A549 (cell line): Measurements from ENCODE around the gene PIK3R1. TPM values are rescaled to one million over a fixed set of nuclear protein-coding genes. Genes with fewer than 3 reads are reported as not detected.

Experiments used
- ATAC-seq, 2 experiments: fragments of 200-7000 bp in 1 of 2; fragments of >200 bp in 1 of 2; cut with Nextera tagmentation in 1 of 2; cut with Tn5 transposase in 1 of 2; 3 replicates each; pipeline versions ENCODE4 v1.8.0 to v1.9.1; 2018 to 2020; ENCODE audit warnings: mild to moderate bottlenecking in 1 of 2, moderate library complexity in 1 of 2
- CTCF ChIA-PET: fragments of 300-600 bp; sonication (Branson Sonifier 250); formaldehyde crosslinking; extraction: SDS; loops from one replicate; lab custom pipeline; 2021; ENCODE audit warnings: antibody characterized with exemption, inconsistent platforms; lab: Yijun Ruan, JAX
- POLR2A ChIA-PET: fragments of 350-600 bp; formaldehyde crosslinking; extraction: SDS; loops from one replicate; lab custom pipeline; 2021; ENCODE audit warnings: antibody characterized with exemption, inconsistent platforms; lab: Yijun Ruan, JAX
- DNase-seq, 2 experiments: peaks; one replicate each; pipeline versions ENCODE4 v3.0.0 to v3.0.0-alpha.2; 2011 to 2016; ENCODE audit warnings: low read depth in 1 of 2, low spot score in 1 of 2
- FAIRE-seq: peaks from 2 replicates; lab custom pipeline; 2011; peaks lifted over from hg19 to GRCh38; lab: Jason Lieb, UNC
- H3K27ac ChIP-seq, 2 experiments: fragments of >200 bp; sonication (Bioruptor Twin); formaldehyde crosslinking; 3 replicates each; pipeline ENCODE4 v1.5.1; 2016 to 2017
- H3K4me1 ChIP-seq: fragments of >200 bp; sonication (Bioruptor Twin); formaldehyde crosslinking; 3 replicates; pipeline ENCODE4 v1.6.1; 2016
- H3K4me2 ChIP-seq: fragments of >200 bp; sonication (Bioruptor Twin); formaldehyde crosslinking; 3 replicates; pipeline ENCODE4 v1.6.1; 2016
- H3K4me3 ChIP-seq: fragments of >200 bp; sonication (Bioruptor Twin); formaldehyde crosslinking; 3 replicates; pipeline ENCODE4 v1.5.1; 2016
- H3K9me3 ChIP-seq: fragments of >200 bp; sonication (Bioruptor Twin); formaldehyde crosslinking; 3 replicates; pipeline ENCODE4 v1.6.1; 2016
- ATOH8 ChIP-seq: fragments of 250-450 bp; sonication (Bioruptor Pico); IDR thresholded peaks from 2 replicates; pipeline ENCODE4 v1.5.0; 2020; ENCODE audit warnings: low read depth, mild to moderate bottlenecking, moderate library complexity
- BHLHE40 ChIP-seq: IDR thresholded peaks from 2 replicates; pipeline ENCODE4 v1.6.1; 2012; ENCODE audit warnings: low read depth, low read length, inconsistent platforms
- CBX8 ChIP-seq: fragments of 200-600 bp; sonication (generic); IDR thresholded peaks from 2 replicates; pipeline ENCODE4 v1.6.1; 2016
- CHD2 ChIP-seq: fragments of 150-350 bp; IDR thresholded peaks from 2 replicates; pipeline ENCODE4 v1.6.1; 2014; ENCODE audit warnings: low read length; ENCODE audit not compliant: partially characterized antibody
- EHF ChIP-seq: fragments of 250-450 bp; sonication (Bioruptor Pico); IDR thresholded peaks from 2 replicates; pipeline ENCODE4 v1.5.0; 2020; ENCODE audit warnings: mild to moderate bottlenecking
- EHMT2 ChIP-seq: fragments of 200-600 bp; sonication (generic); IDR thresholded peaks from 2 replicates; pipeline ENCODE4 v1.6.1; 2016; ENCODE audit warnings: antibody characterized with exemption, low read depth, mild to moderate bottlenecking, moderate library complexity
- ELK1 ChIP-seq: fragments of 150-350 bp; IDR thresholded peaks from 2 replicates; pipeline ENCODE4 v1.6.1; 2014; ENCODE audit warnings: low read depth, mild to moderate bottlenecking, low read length
- ESRRA ChIP-seq: fragments of 150-350 bp; IDR thresholded peaks from 2 replicates; pipeline ENCODE4 v1.6.1; 2014; ENCODE audit warnings: mild to moderate bottlenecking, low read length, borderline replicate concordance
- FOXS1 ChIP-seq: fragments of 250-450 bp; sonication (Bioruptor Pico); IDR thresholded peaks from 2 replicates; pipeline ENCODE4 v1.5.0; 2020; ENCODE audit warnings: mild to moderate bottlenecking, moderate library complexity
- GATA3 ChIP-seq: IDR thresholded peaks from 2 replicates; pipeline ENCODE4 v1.6.1; 2012; ENCODE audit warnings: borderline replicate concordance
- HDAC2 ChIP-seq: fragments of 200-600 bp; sonication (generic); IDR thresholded peaks from 2 replicates; pipeline ENCODE4 v1.6.1; 2016
- HOXB13 ChIP-seq: fragments of 250-450 bp; sonication (Bioruptor Pico); IDR thresholded peaks from 2 replicates; pipeline ENCODE4 v1.5.0; 2020; ENCODE audit warnings: low read depth, mild to moderate bottlenecking, moderate library complexity
- HOXB5 ChIP-seq: fragments of 250-450 bp; sonication (Bioruptor Pico); IDR thresholded peaks from 2 replicates; pipeline ENCODE4 v1.5.0; 2020; ENCODE audit warnings: mild to moderate bottlenecking, moderate library complexity
- JUN ChIP-seq, 2 experiments: fragments of >200 bp; sonication (Bioruptor Twin); formaldehyde crosslinking; IDR thresholded peaks; 2 replicates in 1 of 2; 3 replicates in 1 of 2; pipeline ENCODE4 v1.6.1; 2016 to 2017
- KDM5A ChIP-seq: fragments of 200-600 bp; sonication (generic); IDR thresholded peaks from 2 replicates; pipeline ENCODE4 v1.6.1; 2016; ENCODE audit warnings: antibody characterized with exemption, mild to moderate bottlenecking
- MAFK ChIP-seq: fragments of 450-650 bp; IDR thresholded peaks from 2 replicates; pipeline ENCODE4 v1.6.1; 2014; ENCODE audit not compliant: partially characterized antibody
- MAZ ChIP-seq: fragments of 150-350 bp; IDR thresholded peaks from 2 replicates; pipeline ENCODE4 v1.6.1; 2014; ENCODE audit warnings: antibody characterized with exemption, low read depth, low read length, borderline replicate concordance
- MYC ChIP-seq: IDR thresholded peaks from 2 replicates; pipeline ENCODE4 v1.6.1; 2012; ENCODE audit warnings: mild to moderate bottlenecking, inconsistent platforms, low read length, improper control_type of control experiment, borderline replicate concordance
- NPAS2 ChIP-seq: fragments of 250-450 bp; sonication (Bioruptor Pico); IDR thresholded peaks from 2 replicates; pipeline ENCODE4 v1.8.0; 2022; ENCODE audit warnings: mild to moderate bottlenecking, moderate library complexity, borderline replicate concordance
- PHF8 ChIP-seq: fragments of 200-600 bp; sonication (generic); IDR thresholded peaks from 2 replicates; pipeline ENCODE4 v1.6.1; 2016; ENCODE audit warnings: low read depth, mild to moderate bottlenecking, antibody characterized with exemption, moderate library complexity, borderline replicate concordance
- SMC3 ChIP-seq: fragments of >200 bp; sonication (Bioruptor Twin); formaldehyde crosslinking; IDR thresholded peaks from 3 replicates; pipeline ENCODE4 v1.6.1; 2018; ENCODE audit warnings: inconsistent platforms
- SREBF2 ChIP-seq: fragments of 450-650 bp; IDR thresholded peaks from 2 replicates; pipeline ENCODE4 v1.6.1; 2014; ENCODE audit warnings: mild to moderate bottlenecking, moderate library complexity
- TP53 ChIP-seq: fragments of 250-450 bp; sonication (Bioruptor Pico); IDR thresholded peaks from 2 replicates; pipeline ENCODE4 v1.5.0; 2021; ENCODE audit warnings: mild to moderate bottlenecking, moderate library complexity
- ZFP36 ChIP-seq: fragments of 450-650 bp; IDR thresholded peaks from 2 replicates; pipeline ENCODE4 v1.6.1; 2014; ENCODE audit warnings: borderline replicate concordance; ENCODE audit not compliant: partially characterized antibody
- WGBS: methylation state at CpG from one replicate; pipeline ENCODE4 v1.1.6; 2017; ENCODE audit errors: missing lambda C conversion rate; 5-methylcytosine and 5-hydroxymethylcytosine counted together
- polyA plus RNA-seq, 4 experiments: library from polyadenylated mRNA; depleted of rRNA in 3 of 4; stranded (reverse); fragments of >200 nt; fragmentation: RNase III in 1 of 4; extraction: RNeasy Plus Mini Kit Qiagen cat#74134 plus additional on column Dnase treatment in 1 of 4; gene quantifications; 2 replicates in 3 of 4; 3 replicates in 1 of 4; pipeline ENCODE4 v1.2.3, GENCODE V29; 2011 to 2017
- TF ChIP-seq, protein P1 (sequence below): fragments of 250-450 bp; sonication (Bioruptor Pico); IDR thresholded peaks from 2 replicates; pipeline ENCODE4 v1.5.0; 2021; ENCODE audit warnings: mild to moderate bottlenecking, moderate library complexity, borderline replicate concordance
- TF ChIP-seq, protein P2 (sequence below): IDR thresholded peaks from 2 replicates; pipeline ENCODE4 v1.6.1; 2012

Gene PIK3R1
- polyA plus RNA-seq, 2 of the 4 experiments (the other 2 are of a cell fraction), result 5.5 to 5.7 TPM

- FAIRE-seq (no peak), ATAC-seq (no peak), DNase-seq (no peak)
- no peak for TF ChIP-seq ELK1
- TF ChIP-seq EHF (CRISPR knock-in tag), result no peak
- TF ChIP-seq ESRRA, result no peak
- TF ChIP-seq ZFP36, result no peak
- no peak for TF ChIP-seq HOXB13 (CRISPR knock-in tag)
- TF ChIP-seq MYC, result no peak
- TF ChIP-seq MAFK, result no peak
- TF ChIP-seq ATOH8, result no peak
- no peak for TF ChIP-seq KDM5A
- TF ChIP-seq NPAS2 (CRISPR knock-in tag), result no peak
- no peak for TF ChIP-seq CHD2
- no peak for TF ChIP-seq FOXS1
- no peak for TF ChIP-seq MAZ
- TF ChIP-seq CBX8, result no peak
- no peak for TF ChIP-seq TP53 (CRISPR knock-in tag)
- TF ChIP-seq BHLHE40, result no peak
- no peak for TF ChIP-seq JUN (IDR thresholded peaks at IDR 0.05)
- TF ChIP-seq, protein P1, sequence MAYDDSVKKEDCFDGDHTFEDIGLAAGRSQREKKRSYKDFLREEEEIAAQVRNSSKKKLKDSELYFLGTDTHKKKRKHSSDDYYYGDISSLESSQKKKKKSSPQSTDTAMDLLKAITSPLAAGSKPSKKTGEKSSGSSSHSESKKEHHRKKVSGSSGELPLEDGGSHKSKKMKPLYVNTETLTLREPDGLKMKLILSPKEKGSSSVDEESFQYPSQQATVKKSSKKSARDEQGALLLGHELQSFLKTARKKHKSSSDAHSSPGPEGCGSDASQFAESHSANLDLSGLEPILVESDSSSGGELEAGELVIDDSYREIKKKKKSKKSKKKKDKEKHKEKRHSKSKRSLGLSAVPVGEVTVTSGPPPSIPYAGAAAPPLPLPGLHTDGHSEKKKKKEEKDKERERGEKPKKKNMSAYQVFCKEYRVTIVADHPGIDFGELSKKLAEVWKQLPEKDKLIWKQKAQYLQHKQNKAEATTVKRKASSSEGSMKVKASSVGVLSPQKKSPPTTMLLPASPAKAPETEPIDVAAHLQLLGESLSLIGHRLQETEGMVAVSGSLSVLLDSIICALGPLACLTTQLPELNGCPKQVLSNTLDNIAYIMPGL (CRISPR knock-in tag), result no peak
- Histone ChIP-seq H3K27ac (no peak overlapping the region), H3K4me2 (no peak overlapping the region), H3K4me3 (no peak overlapping the region), H3K9me3 (no peaks in the 10 kb centered on the region; the same call in 2 of the 3 replicates), H3K4me1 (peaks cover 13% of the 10 kb centered on the region; the same call in 2 of the 3 replicates)
- CTCF ChIA-PET, result interaction anchor here (0.6 to 1.4 kb wide), 3 partner anchors 15 to 818 kb away, joined by 3 to 4 read pairs (median 3); no protein-coding TSS in a partner anchor
- WGBS, result 77% methylated on average over 3 of the region's 3 CpGs
- POLR2A ChIA-PET, result no interaction called here
Observed at GRCh38 chr5:68219161-68219816, 3.7 kb downstream of the PIK3R1 start.

- no peak for FAIRE-seq
- POLR2A ChIA-PET, result no interaction called here
- TF ChIP-seq HDAC2, result no peak
- TF ChIP-seq, protein P2, sequence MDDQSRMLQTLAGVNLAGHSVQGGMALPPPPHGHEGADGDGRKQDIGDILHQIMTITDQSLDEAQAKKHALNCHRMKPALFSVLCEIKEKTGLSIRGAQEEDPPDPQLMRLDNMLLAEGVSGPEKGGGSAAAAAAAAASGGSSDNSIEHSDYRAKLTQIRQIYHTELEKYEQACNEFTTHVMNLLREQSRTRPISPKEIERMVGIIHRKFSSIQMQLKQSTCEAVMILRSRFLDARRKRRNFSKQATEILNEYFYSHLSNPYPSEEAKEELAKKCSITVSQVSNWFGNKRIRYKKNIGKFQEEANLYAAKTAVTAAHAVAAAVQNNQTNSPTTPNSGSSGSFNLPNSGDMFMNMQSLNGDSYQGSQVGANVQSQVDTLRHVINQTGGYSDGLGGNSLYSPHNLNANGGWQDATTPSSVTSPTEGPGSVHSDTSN, result no peak
- TF ChIP-seq MAZ, result no peak
- TF ChIP-seq HOXB5 (CRISPR knock-in tag), result no peak
- TF ChIP-seq NPAS2 (CRISPR knock-in tag), result no peak
- no peak for TF ChIP-seq SMC3
- TF ChIP-seq SREBF2, result no peak
- no peak for TF ChIP-seq EHMT2
- TF ChIP-seq GATA3, result no peak
- TF ChIP-seq PHF8, result no peak
- TF ChIP-seq TP53 (CRISPR knock-in tag), result no peak
- CTCF ChIA-PET, result interaction anchor here (1.0 to 1.4 kb wide), 2 partner anchors 14 to 32 kb away, joined by 3 to 4 read pairs; no protein-coding TSS in a partner anchor
- 99% methylated on average over 7 of the region's 7 CpGs for WGBS
- Histone ChIP-seq H3K4me3 (no peak overlapping the region), H3K9me3 (no peaks in the 10 kb centered on the region; the same call in 2 of the 3 replicates), H3K4me2 (no peak overlapping the region), H3K27ac (no peak overlapping the region), H3K4me1 (peaks cover 21% of the 10 kb centered on the region)
- no peak for DNase-seq
- ATAC-seq, result no peak
Observed at GRCh38 chr5:68220260-68220659, 4.7 kb downstream of the PIK3R1 start.
